Caco-2 (cell line): ENCODE measurements around the gene TMEM250. TPM values are rescaled to one million over a fixed set of nuclear protein-coding genes. Genes with fewer than 3 reads are reported as not detected.

Source experiments
- Bru-seq: library from RNA; stranded (reverse); fragments of 400-500 nt; gene quantifications from one replicate; lab custom pipeline; 2021; lab: Mats Ljungman, UMichigan
- BruChase-seq, 2 experiments: library from RNA; stranded (reverse); fragments of 400-500 nt; gene quantifications; one replicate each; lab custom pipeline; 2021; lab: Mats Ljungman, UMichigan
- BruUV-seq: library from RNA; stranded (reverse); fragments of 400-500 nt; replicated peaks from 2 replicates; lab custom pipeline; 2021; lab: Mats Ljungman, UMichigan
- CTCF ChIA-PET: fragments of 300-600 bp; sonication (Branson Sonifier 250); formaldehyde crosslinking; loops from one replicate; lab custom pipeline; 2022; ENCODE audit warnings: antibody characterized with exemption; lab: Charles Lee
- POLR2A ChIA-PET: fragments of 300-600 bp; sonication (Branson Sonifier 250); formaldehyde crosslinking; loops from one replicate; lab custom pipeline; 2022; ENCODE audit warnings: antibody characterized with exemption; lab: Charles Lee
- DNase-seq, 2 experiments: peaks; one replicate each; pipeline versions ENCODE4 v3.0.0 to v3.0.0-alpha.2; 2020 to 2022
- H3K27me3 ChIP-seq: replicated peaks from 2 replicates; pipeline ENCODE4 v1.6.0; 2011; ENCODE audit warnings: low read length; ENCODE audit not compliant: control insufficient read depth, insufficient read depth
- H3K36me3 ChIP-seq: 2 replicates; pipeline ENCODE4 v1.5.1; 2011; ENCODE audit warnings: low read length; ENCODE audit not compliant: control insufficient read depth, insufficient read depth
- H3K4me1 ChIP-seq: fragments of 250-450 bp; sonication (Bioruptor Pico); 2 replicates; pipeline ENCODE4 v1.5.1; 2020; ENCODE audit warnings: mild to moderate bottlenecking
- H3K4me3 ChIP-seq: 2 replicates; pipeline ENCODE4 v1.5.1; 2011; ENCODE audit warnings: low read depth, mild to moderate bottlenecking, control low read depth, low read length
- H3K9me3 ChIP-seq: fragments of 250-450 bp; sonication (Bioruptor Pico); 2 replicates; pipeline ENCODE4 v1.5.1; 2020; ENCODE audit warnings: mild to moderate bottlenecking, moderate library complexity
- H3K27ac Mint-ChIP-seq: one replicate; pipeline ENCODE4 v1.8.0; 2022; ENCODE audit warnings: mixed read lengths; ENCODE audit not compliant: unreplicated experiment
- H3K27me3 Mint-ChIP-seq: one replicate; pipeline ENCODE4 v1.8.0; 2022; ENCODE audit warnings: mixed read lengths; ENCODE audit not compliant: insufficient read depth, unreplicated experiment
- H3K36me3 Mint-ChIP-seq: one replicate; pipeline ENCODE4 v1.8.0; 2022; ENCODE audit warnings: mild to moderate bottlenecking, mixed read lengths; ENCODE audit not compliant: insufficient read depth, unreplicated experiment
- H3K4me1 Mint-ChIP-seq: one replicate; pipeline ENCODE4 v1.8.0; 2022; ENCODE audit warnings: low read depth, mixed read lengths; ENCODE audit not compliant: unreplicated experiment
- H3K4me3 Mint-ChIP-seq: one replicate; pipeline ENCODE4 v1.8.0; 2022; ENCODE audit warnings: mild to moderate bottlenecking, moderate library complexity, mixed read lengths; ENCODE audit not compliant: unreplicated experiment
- H3K9me3 Mint-ChIP-seq: one replicate; pipeline ENCODE4 v1.8.0; 2022; ENCODE audit warnings: mixed read lengths; ENCODE audit not compliant: unreplicated experiment
- CTCF ChIP-seq, 2 experiments: fragments of 200-600 bp in 1 of 2; IDR thresholded peaks; 1 replicate in 1 of 2; 2 replicates in 1 of 2; pipeline versions ENCODE4 v1.5.1 to v1.8.0; 2011 to 2022; ENCODE audit warnings: antibody characterized with exemption in 1 of 2, control low read depth in 1 of 2, inconsistent platforms in 1 of 2, low read depth in 1 of 2, low read length in 1 of 2, mild to moderate bottlenecking in 1 of 2, moderate library complexity in 1 of 2; ENCODE audit not compliant: insufficient read depth in 1 of 2, severe bottlenecking in 1 of 2, unreplicated experiment in 1 of 2
- intact Hi-C: fragments of 100-400 bp; cut with micrococcal nuclease; formaldehyde crosslinking; loops from one replicate; pipeline ENCODE4 v1.10.0; 2022; ENCODE audit not compliant: unreplicated experiment
- long read RNA-seq: library from polyadenylated mRNA; stranded (forward); transcript quantifications from one replicate; pipeline ENCODE4 v2.0.0, GENCODE V29; 2022
- total RNA-seq: library from RNA; stranded (reverse); gene quantifications from 2 replicates; pipeline ENCODE4 v1.2.3, GENCODE V29; 2022

TMEM250 gene
- 35.6 and 38.2 TPM in 2 replicates for total RNA-seq
- Bru-seq, nascent RNA: percentile 67 among the genes with signal in this experiment
- percentile 87 among the genes with signal in this experiment for BruChase-seq, experiment 1, labeled RNA remaining after a 2-hour chase
- BruChase-seq, experiment 2, labeled RNA remaining after a 6-hour chase: percentile 87 among the genes with signal in this experiment
- long read RNA-seq, transcript TMEM250-201 (2 exons, 2,823 nt): major isoform, 55 of 83 reads
- long read RNA-seq, partial matches to known transcripts: 1 of 83 reads
- long read RNA-seq, other reads (novel, unspliced or antisense): 23 of 83 reads

GRCh38 chr9:136118320-136119060 lies at the start of gene TMEM250:
TSS of gene TMEM250 (minus strand) at chr9:136118875. CDS start at chr9:136116900, 1,975 bp downstream.
- peaks cover 28% of the 10 kb centered on the region for H3K4me1 ChIP-seq
- H3K9me3 ChIP-seq: no peaks in the 10 kb centered on the region
- DNase-seq: peak; percentile 97
- BruUV-seq: no TSS peak
- no peaks in the 10 kb centered on the region for H3K4me1 Mint-ChIP-seq
- H3K27ac Mint-ChIP-seq: peak within 1 kb of the TSS; percentile 64
- no peaks in the 10 kb centered on the region for H3K27me3 ChIP-seq
- H3K36me3 ChIP-seq: peaks cover 1% of the 10 kb centered on the region; the same call in 1 of the 2 replicates
- POLR2A ChIA-PET: interaction anchor here (2.1 kb wide), 1 partner anchor 23 kb away, joined by 6 read pairs; the partner anchor contains the start of gene NACC2
- CTCF ChIA-PET: interaction anchor here (0.9 to 1.2 kb wide), 3 partner anchors 23 to 157 kb away, joined by 3 read pairs; partner anchors contain the start of genes NACC2 and UBAC1
- peak within 1 kb of the TSS; percentile 78 for H3K4me3 Mint-ChIP-seq
- no peak for TF ChIP-seq CTCF (IDR thresholded peaks at IDR 0.05; ENCODE audit: insufficient read depth in 1 of 2, low read depth in 1 of 2, low read length in 1 of 2, severe bottlenecking in 1 of 2, unreplicated experiment in 1 of 2)
- intact Hi-C loops: loop anchor here (1.0 to 2.0 kb wide), 3 partner anchors 9 to 158 kb away; partner anchors contain the start of genes NACC2 and UBAC1
- no peaks in the 10 kb centered on the region for H3K27me3 Mint-ChIP-seq
- peak within 1 kb of the TSS; percentile 92 for H3K4me3 ChIP-seq
- H3K9me3 Mint-ChIP-seq: no peaks in the 10 kb centered on the region
- H3K36me3 Mint-ChIP-seq: peaks cover 30% of the 10 kb centered on the region

GRCh38 chr9:136163248-136163850 lies 44.7 kb upstream of the TMEM250 start:
- Histone ChIP-seq H3K36me3 (no peaks in the 10 kb centered on the region), H3K4me3 (no peak overlapping the region), H3K27me3 (no peaks in the 10 kb centered on the region), H3K9me3 (peaks cover 4% of the 10 kb centered on the region; the same call in 1 of the 2 replicates), H3K4me1 (no peaks in the 10 kb centered on the region)
- Mint-ChIP-seq H3K27me3 (no peaks in the 10 kb centered on the region), H3K4me3 (no peak overlapping the region), H3K4me1 (no peaks in the 10 kb centered on the region), H3K36me3 (no peaks in the 10 kb centered on the region), H3K9me3 (peaks cover 10% of the 10 kb centered on the region), H3K27ac (no peak overlapping the region)
- BruUV-seq: no TSS peak
- intact Hi-C loops: no loop called here
- ChIA-PET CTCF (no interaction called here), POLR2A (no interaction called here)
- DNase-seq: no peak
- TF ChIP-seq CTCF (IDR thresholded peaks at IDR 0.05; ENCODE audit: insufficient read depth in 1 of 2, low read depth in 1 of 2, low read length in 1 of 2, severe bottlenecking in 1 of 2, unreplicated experiment in 1 of 2): no peak
